HG03432 (cell line): ENCODE data around the gene SOX30.
A peak's percentile ranks its signal among the peaks of the same experiment; 100 is the strongest.

Experiments
- ATAC-seq: cut with Tn5 transposase; IDR thresholded peaks from one replicate; pipeline ENCODE4 v1.9.1; 2021; ENCODE audit warnings: mild to moderate bottlenecking, moderate library complexity; ENCODE audit not compliant: unreplicated experiment

Gene SOX30

GRCh38 chr5:157610990-157611389 is 41.2 kb downstream of the SOX30 start:
- ATAC-seq = peak; percentile 2

GRCh38 chr5:157608972-157609565 is 43.2 kb downstream of the SOX30 start:
- ATAC-seq = no peak

- ATAC-seq = peak; percentile 60
Measured at GRCh38 chr5:157607371-157608161, 44.7 kb downstream of the SOX30 start.

- no peak for ATAC-seq
Measured at GRCh38 chr5:157606046-157606445, 46.2 kb downstream of the SOX30 start.

GRCh38 chr5:157603333-157604190 is 48.7 kb downstream of the SOX30 start:
- peak; percentile 48 for ATAC-seq

- peak; percentile 73 for ATAC-seq
Measured at GRCh38 chr5:157602505-157602904, 49.7 kb downstream of the SOX30 start.

GRCh38 chr5:157600252-157600651 is 52.0 kb downstream of the SOX30 start:
- no peak for ATAC-seq

- ATAC-seq = no peak
Measured at GRCh38 chr5:157599565-157599964, 52.7 kb downstream of the SOX30 start.

GRCh38 chr5:157598350-157598936 is 53.8 kb downstream of the SOX30 start:
- ATAC-seq = peak; percentile 21

GRCh38 chr5:157597277-157597676 is 55.0 kb downstream of the SOX30 start:
- ATAC-seq = no peak

GRCh38 chr5:157596487-157596886 is 55.8 kb downstream of the SOX30 start:
- ATAC-seq = peak; percentile 77

- ATAC-seq = no peak
Measured at GRCh38 chr5:157594675-157595459, 57.4 kb downstream of the SOX30 start.

- no peak for ATAC-seq
Measured at GRCh38 chr5:157594257-157594656, 58.0 kb downstream of the SOX30 start.

GRCh38 chr5:157593052-157593757 is 59.0 kb downstream of the SOX30 start:
- no peak for ATAC-seq

GRCh38 chr5:157592594-157592993 is 59.6 kb downstream of the SOX30 start:
- no peak for ATAC-seq

- no peak for ATAC-seq
Measured at GRCh38 chr5:157590478-157590877, 61.8 kb downstream of the SOX30 start.

GRCh38 chr5:157584628-157585027 is 67.6 kb downstream of the SOX30 start:
- ATAC-seq = no peak

- ATAC-seq = peak; percentile 76
Measured at GRCh38 chr5:157582731-157583620, 69.3 kb downstream of the SOX30 start.

- no peak for ATAC-seq
Measured at GRCh38 chr5:157581901-157582300, 70.3 kb downstream of the SOX30 start.
